GM18526 (cell line): ENCODE data around the gene GATM.

Source experiments
- POLR2A ChIP-seq: IDR thresholded peaks from 3 replicates; pipeline ENCODE4 v1.6.1; 2011; ENCODE audit not compliant: insufficient read length; ENCODE audit errors: extremely low read depth

Gene GATM

DNA sequence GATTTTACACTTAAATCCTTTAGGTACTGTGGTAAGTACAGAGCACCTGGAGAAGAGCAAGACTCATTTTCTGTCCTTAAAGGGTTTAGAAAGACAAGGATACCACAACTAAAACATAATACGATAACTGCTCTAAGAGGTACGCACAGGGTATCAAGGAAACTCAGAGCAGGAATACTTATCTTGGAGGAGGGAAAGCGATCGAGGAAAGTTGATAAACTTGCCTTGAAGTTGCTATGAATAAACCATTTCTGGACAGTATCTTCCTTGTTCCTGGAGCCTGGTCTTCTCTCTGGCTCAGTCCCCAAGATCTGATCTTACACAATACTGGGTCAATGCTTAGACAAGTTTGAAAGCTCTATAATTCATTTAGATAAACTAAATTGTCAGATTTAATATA, 17.6 kb upstream of the GATM start:
- TF ChIP-seq POLR2A, result no peak

- TF ChIP-seq POLR2A, result no peak
These were observed 16.3 kb upstream of the GATM start for GRCh38 chr15:45394681-45395080.

DNA sequence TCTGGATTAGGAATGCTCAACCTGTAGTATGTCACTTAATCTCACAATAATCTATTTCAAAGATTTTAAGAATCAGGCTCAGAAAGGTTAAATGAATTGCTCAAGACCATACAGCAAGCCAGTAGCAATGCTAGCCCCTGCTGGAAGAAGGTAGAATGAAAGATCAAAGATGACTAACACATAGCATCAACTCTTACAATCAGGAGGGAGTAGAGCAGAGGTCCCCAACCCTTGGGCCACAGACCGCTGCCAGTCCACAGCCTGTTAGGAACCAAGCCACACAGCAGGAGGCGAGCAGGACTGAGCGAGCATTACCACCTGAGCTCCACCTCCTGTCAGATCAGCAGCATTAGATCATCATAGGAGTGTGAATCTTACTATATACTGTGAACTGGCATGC, 15.5 kb upstream of the GATM start:
- no peak for TF ChIP-seq POLR2A

- TF ChIP-seq POLR2A, result no peak
These were observed 14.2 kb upstream of the GATM start for GRCh38 chr15:45392584-45392855.

DNA sequence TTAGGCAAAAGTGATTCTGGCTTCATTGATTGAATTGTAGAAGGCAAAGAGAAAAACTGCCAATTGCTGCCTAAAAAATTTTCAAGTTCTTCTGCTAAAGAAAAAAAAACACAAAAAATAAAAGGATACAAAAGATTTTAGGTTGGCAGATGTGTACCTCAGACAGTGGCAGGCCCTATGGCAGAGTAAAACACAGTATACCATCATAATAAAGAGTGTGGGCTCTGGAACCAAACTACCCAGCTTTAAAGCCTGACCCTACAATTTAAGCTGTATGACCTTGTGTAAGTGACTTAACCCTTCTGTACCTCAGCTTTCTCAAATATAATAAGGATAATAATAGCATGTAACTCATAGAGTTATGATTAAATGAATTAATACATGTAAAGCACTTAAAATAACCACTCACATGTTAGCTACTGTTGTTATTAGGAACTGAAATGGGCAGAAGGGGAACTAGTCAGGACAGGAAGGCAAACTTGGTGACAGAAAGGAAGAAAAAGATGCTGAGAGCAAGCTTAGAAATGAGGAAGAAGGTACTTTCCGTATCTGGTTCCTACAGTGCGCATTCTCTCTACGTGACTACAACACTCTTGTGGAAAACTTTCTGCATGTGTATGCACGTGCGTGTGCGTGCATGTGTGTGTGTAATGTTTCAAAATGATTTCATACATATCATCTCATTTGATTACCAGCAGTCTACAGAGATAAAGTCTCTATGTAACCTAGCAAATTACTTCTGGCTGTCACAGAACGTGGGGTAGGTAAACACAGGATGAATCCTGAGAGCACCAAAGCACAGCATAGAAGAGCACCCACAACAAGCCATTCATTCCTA, 13.6 kb upstream of the GATM start:
- no peak for TF ChIP-seq POLR2A

DNA sequence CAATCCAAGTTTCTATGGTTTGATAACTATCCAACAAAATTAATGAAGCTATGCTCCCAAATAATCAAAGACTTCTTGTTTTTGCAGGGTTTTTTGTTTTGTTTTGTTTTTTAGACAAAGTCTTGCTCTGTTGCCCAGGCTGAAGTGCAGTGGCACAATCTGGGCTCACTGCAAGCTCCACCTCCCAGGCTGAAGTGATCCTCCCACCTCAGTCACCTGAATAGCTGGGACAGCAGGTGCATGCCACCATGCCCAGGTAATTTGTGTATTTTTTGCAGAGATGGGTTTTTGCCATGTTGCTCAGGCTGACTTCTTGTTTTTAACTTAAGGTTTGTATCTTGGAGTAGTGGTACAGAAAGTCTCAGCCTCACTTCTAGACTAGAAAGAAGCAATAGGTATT, 11.0 kb upstream of the GATM start:
- no peak for TF ChIP-seq POLR2A

- TF ChIP-seq POLR2A, result no peak
These were observed 9.2 kb upstream of the GATM start for GRCh38 chr15:45387380-45388007.

- TF ChIP-seq POLR2A, result no peak
These were observed 8.6 kb upstream of the GATM start for GRCh38 chr15:45386974-45387373.

DNA sequence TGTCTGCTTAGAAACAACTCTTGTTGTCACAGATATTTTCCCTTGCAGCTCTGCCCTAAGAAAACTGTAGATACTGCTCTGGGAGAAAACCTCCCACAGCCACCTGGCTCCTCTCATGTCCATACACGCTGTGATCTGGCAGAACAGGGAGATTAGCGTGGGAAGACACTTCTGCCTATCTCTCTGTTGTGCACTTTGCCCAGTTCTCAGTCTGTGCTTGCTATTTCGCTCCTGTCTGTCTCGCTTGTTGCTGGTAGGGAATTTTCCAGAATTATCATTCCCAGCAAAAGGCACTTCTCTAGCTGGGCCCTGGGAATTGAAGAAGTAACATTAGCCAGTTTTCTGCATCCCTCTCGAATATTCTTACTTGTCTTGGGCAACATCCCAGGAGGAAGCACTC, 8.1 kb upstream of the GATM start:
- TF ChIP-seq POLR2A, result no peak

- no peak for TF ChIP-seq POLR2A
These were observed 7.2 kb upstream of the GATM start for GRCh38 chr15:45385590-45385989.

DNA sequence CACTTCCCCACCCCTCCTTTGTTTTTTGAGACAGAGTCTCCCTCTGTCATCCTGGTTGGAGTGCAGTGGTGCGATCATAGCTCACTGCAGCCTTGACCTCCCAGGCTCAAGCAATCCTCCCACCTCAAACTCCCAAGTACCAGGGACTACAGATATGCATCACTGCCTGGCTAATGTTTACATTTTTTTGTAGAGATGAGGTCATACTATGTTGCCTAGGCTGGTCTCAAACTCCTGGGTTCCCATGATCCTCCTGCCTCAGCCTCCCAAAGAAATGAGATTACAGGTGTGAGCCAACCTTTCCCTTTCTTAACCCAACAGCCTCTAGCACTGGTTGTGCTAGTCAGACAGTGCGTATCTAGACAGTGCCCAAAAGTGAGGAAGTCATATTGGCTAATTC, 6.4 kb upstream of the GATM start:
- TF ChIP-seq POLR2A, result no peak

GRCh38 chr15:45378913-45379262, 544 bp upstream of the GATM start:
- TF ChIP-seq POLR2A, result no peak

DNA sequence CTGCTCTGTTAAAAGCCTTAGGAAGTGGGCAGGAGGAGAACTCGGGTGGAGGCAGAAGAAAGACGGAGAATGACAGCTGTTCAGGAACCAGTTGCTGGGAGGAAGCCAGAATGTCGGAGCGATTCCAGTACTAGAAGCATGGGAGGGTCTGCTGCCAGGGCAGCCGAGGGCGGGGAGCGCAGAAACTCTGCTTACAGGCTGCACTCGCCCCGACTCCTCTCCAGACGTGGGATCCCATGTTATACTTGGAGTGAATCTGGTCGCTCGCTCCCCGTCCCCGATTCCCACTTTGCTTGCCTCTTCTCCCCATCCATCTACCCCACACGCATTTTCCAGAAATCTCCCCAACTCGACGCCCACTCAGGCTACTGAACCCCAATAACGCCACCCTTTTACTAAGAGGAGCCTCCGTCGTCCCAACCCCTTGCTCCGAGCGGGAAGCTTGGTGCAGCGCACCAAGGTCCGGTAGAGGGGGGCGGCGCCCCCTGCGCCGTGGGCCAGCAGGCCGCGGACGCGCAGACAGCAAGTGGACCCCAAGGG, 665 bp downstream of the GATM start:
- no peak for TF ChIP-seq POLR2A

- no peak for TF ChIP-seq POLR2A
These were observed 1.3 kb downstream of the GATM start for GRCh38 chr15:45376967-45377608.

DNA sequence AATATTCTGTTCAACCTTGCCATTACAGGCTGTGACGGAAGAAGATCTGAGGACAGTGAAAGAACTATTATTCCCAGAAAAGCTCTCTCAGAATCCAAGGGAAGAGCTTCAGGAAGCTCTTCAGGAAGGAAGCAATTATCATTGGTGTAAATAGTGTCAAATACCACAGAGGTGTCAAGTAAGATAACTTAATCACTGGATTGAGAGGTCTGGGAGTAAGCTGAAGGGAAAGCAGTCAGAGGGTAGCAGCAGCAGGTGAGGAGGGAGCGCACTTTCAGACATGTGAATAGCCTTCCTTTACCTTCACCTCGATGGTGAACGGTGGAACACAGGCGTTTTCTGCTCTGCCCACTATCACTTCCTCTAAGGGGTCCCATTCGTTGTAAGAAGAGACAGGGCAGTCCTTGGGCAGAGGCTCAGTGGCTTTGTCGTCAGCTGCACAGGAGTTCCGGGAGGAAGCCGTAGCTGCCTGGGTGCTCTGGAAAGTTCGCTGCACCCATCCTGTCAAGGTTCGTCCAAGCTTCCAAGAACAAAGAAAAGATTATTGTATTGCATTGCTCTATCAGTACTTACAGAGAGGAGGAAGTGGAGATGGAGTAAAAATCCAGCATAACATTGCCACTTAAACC, 1.9 kb downstream of the GATM start:
- no peak for TF ChIP-seq POLR2A

DNA sequence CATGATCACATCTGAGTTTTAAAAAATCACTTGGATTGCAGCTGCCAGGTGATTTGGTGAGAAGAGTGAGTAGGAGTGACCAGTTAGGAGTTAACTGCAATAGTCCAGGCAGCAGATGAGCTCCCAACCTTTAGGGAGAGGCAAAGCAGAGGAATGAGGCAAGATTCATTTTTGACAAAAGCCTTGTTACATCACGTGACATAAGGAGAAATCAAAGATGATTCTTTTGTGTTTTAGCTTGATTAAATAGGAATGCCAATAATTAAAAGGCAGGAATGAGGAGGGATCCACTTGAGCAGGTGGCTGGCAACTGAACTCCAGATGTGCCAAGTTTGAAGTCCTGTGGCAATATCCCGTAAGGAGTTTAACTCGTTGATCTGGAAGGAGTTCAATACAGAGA, 2.5 kb downstream of the GATM start:
- no peak for TF ChIP-seq POLR2A
